Measurements from ENCODE around the gene TFF2.

Gene TFF2

GRCh38 chr21:42390193-42390592, 39.4 kb upstream of the TFF2 start:
- CTCF ChIA-PET: no interaction called here
- DNase-seq (ENCODE audit: extremely low spot score): no peak
- POLR2A ChIA-PET: no interaction called here
- TF ChIP-seq CTCF (IDR thresholded peaks at IDR 0.05; ENCODE audit: control extremely low read depth, extremely low read depth, low read depth, missing control alignments): no peak

- no peak for TF ChIP-seq CTCF (IDR thresholded peaks at IDR 0.05; ENCODE audit: control extremely low read depth, extremely low read depth, low read depth, missing control alignments)
- ChIA-PET POLR2A (no interaction called here), CTCF (interaction anchor here (1.1 to 1.5 kb wide), 3 partner anchors 8 to 61 kb away, joined by 3 read pairs; no protein-coding TSS in a partner anchor)
- no peak for DNase-seq (ENCODE audit: extremely low spot score)
Observed at GRCh38 chr21:42389449-42389835, 38.6 kb upstream of the TFF2 start.

GRCh38 chr21:42388740-42389448, 38.1 kb upstream of the TFF2 start:
- ChIA-PET POLR2A (no interaction called here), CTCF (interaction anchor here (1.1 to 2.0 kb wide), 4 partner anchors 9 to 62 kb away, joined by 3 to 8 read pairs (median 3); no protein-coding TSS in a partner anchor)
- no peak for DNase-seq (ENCODE audit: extremely low spot score)
- TF ChIP-seq CTCF (IDR thresholded peaks at IDR 0.05; ENCODE audit: control extremely low read depth, extremely low read depth, low read depth, missing control alignments): no peak

GRCh38 chr21:42387843-42388340, 37.1 kb upstream of the TFF2 start:
- ChIA-PET CTCF (interaction anchor here (1.5 to 2.0 kb wide), 3 partner anchors 10 to 63 kb away, joined by 3 to 8 read pairs (median 3); no protein-coding TSS in a partner anchor), POLR2A (no interaction called here)
- TF ChIP-seq CTCF (IDR thresholded peaks at IDR 0.05; ENCODE audit: control extremely low read depth, extremely low read depth, low read depth, missing control alignments): no peak
- no peak for DNase-seq (ENCODE audit: extremely low spot score)

- DNase-seq (ENCODE audit: extremely low spot score): no peak
- TF ChIP-seq CTCF (IDR thresholded peaks at IDR 0.05; ENCODE audit: control extremely low read depth, extremely low read depth, low read depth, missing control alignments): no peak
- CTCF ChIA-PET: interaction anchor here (0.9 to 2.0 kb wide), 3 partner anchors 10 to 47 kb away, joined by 3 to 8 read pairs (median 4); no protein-coding TSS in a partner anchor
- POLR2A ChIA-PET: no interaction called here
Observed at GRCh38 chr21:42387164-42387563, 36.4 kb upstream of the TFF2 start.

- no peak for TF ChIP-seq CTCF (IDR thresholded peaks at IDR 0.05; ENCODE audit: control extremely low read depth, extremely low read depth, low read depth, missing control alignments)
- POLR2A ChIA-PET: no interaction called here
- CTCF ChIA-PET: interaction anchor here (1.8 kb wide), 1 partner anchor 46 kb away, joined by 4 read pairs; no protein-coding TSS in a partner anchor
- no peak for DNase-seq (ENCODE audit: extremely low spot score)
Observed at GRCh38 chr21:42386034-42386591, 35.3 kb upstream of the TFF2 start.

All from GM10248 (cell line).